ENCODE results near the gene AVP.

Gene AVP

GRCh38 chr20:3047486-3048419 is 36.8 kb downstream of the AVP start:
- DNase-seq: no peak

GRCh38 chr20:3046677-3047462 is 37.7 kb downstream of the AVP start:
- no peak for DNase-seq

GRCh38 chr20:3045816-3046676 is 38.5 kb downstream of the AVP start, which contains the start of gene MRPS26:
TSS of gene MRPS26 (plus strand) at chr20:3046052. CDS start at chr20:3046069, 17 bp downstream.
- peak; percentile 63 for DNase-seq

- DNase-seq: peak; percentile 49
Measured at GRCh38 chr20:3045042-3045815, 39.3 kb downstream of the AVP start.

GRCh38 chr20:3044336-3044965 is 40.1 kb downstream of the AVP start:
- no peak for DNase-seq

- DNase-seq: no peak
Measured at GRCh38 chr20:3043322-3043721, 41.2 kb downstream of the AVP start, which contains the start of gene GNRH2. TSS of gene GNRH2 (plus strand) at chr20:3043622. CDS start at chr20:3044415, 793 bp downstream.

- no peak for DNase-seq
Measured at GRCh38 chr20:3042625-3043024, 41.9 kb downstream of the AVP start.

- DNase-seq: no peak
Measured at GRCh38 chr20:3041854-3042409, 42.6 kb downstream of the AVP start.

GRCh38 chr20:3040086-3040485 is 44.4 kb downstream of the AVP start:
- DNase-seq: no peak

GRCh38 chr20:3039426-3039825 is 45.1 kb downstream of the AVP start:
- no peak for DNase-seq

- no peak for DNase-seq
Measured at GRCh38 chr20:3038454-3038853, 46.1 kb downstream of the AVP start.

- no peak for DNase-seq
Measured at GRCh38 chr20:3037654-3038053, 46.9 kb downstream of the AVP start.

GRCh38 chr20:3032624-3033023 is 51.9 kb downstream of the AVP start:
- no peak for DNase-seq
